GM19372 (cell line): Measurements from ENCODE around the gene MYH14.
"Not testable (repeated sequence)": the region's sequence is repeated elsewhere in the genome, so short reads cannot be mapped to it uniquely, and the experiment has no call there.

Experiments
- ATAC-seq: cut with Tn5 transposase; IDR thresholded peaks from one replicate; pipeline ENCODE4 v1.9.1; 2021; ENCODE audit warnings: mild to moderate bottlenecking, low read depth, moderate library complexity; ENCODE audit not compliant: unreplicated experiment

Gene MYH14

GRCh38 chr19:50222691-50223438 lies 19.4 kb downstream of the MYH14 start:
- no peak for ATAC-seq

- no peak for ATAC-seq
Observed at GRCh38 chr19:50223439-50223716, 20.0 kb downstream of the MYH14 start.

DNA sequence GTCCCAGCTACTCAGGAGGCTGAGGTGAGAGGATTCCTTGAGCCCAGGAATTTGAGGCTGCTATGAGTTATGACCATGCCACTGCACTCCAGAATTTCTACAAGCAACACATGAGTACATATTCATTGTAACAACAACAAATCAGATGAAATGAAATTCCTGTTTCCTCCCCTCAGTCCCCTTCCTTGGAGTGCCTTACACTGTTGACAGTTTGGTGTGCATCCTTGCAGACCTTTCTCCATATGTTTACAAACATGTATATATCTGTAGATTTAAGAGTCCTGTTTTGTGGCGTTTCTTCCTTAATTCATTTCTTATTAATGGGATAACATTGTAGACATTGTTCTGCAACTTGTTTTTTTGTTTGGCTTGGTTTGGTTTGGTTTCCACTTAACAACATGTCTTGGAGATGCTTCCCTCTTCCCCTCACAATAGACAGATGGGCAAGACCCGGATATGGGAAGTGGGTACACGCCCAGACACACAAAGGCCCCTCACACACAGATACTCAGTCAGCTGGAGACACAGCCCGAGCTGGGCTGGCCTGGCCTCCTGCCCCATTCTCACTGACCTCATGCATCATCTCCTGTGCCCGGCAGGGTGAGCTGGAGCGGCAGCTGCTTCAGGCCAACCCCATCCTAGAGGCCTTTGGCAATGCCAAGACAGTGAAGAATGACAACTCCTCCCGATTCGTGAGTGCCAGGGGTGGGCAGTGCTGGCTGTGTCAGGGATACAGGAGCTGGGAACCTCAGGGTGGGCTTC lies 21.7 kb downstream of the MYH14 start:
- no peak for ATAC-seq

GRCh38 chr19:50226536-50226935 lies 23.1 kb downstream of the MYH14 start:
- no peak for ATAC-seq

GRCh38 chr19:50228153-50228552 lies 24.7 kb downstream of the MYH14 start:
- not testable (repeated sequence) for ATAC-seq

DNA sequence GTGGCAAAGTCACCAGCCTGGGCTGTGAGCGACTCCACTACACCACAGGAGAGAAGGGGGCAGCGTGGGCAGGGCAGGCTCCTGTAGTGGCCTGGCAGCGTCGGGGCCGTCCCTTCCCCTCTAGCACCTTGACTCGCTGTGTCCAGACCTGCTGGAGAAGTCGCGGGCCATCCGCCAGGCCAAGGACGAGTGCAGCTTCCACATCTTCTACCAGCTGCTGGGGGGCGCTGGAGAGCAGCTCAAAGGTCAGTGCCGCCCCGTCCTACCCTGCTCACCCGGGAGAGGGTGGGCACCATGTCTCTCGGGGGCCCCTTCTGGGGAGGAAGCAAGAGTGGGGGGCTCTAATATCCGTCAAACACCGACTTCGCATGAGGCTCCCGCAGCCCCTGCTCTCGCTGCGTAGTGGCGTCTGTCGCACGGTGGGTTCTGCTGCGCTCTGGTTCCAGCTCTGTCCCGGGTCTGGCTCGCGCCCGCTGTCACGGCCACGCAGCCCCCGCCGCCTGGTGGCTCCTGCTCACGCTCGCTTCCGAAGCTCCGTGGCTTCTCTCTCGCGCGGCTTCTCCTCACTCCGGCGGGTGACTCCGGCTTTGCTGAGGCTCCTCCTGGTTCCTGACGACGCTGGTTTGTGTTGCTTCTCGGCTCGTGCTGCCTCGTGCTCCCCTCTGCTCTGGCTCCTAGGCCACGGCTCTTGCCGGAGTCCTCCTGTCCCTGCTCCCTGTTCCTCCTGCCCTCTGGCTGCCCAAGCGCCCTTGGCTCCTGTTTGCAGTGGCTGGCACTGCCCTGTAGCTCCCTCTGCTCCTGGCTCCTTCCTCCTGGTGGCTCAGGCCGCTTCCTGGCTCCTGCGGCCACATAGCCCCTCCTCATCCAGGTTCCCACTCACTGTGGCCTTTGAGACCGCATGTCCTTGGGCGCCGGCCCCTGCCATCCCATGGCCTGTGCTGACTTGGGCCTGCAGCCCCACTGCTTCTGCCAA lies 27.2 kb downstream of the MYH14 start:
- ATAC-seq, result no peak

GRCh38 chr19:50231417-50231816 lies 28.0 kb downstream of the MYH14 start:
- not testable (repeated sequence) for ATAC-seq

GRCh38 chr19:50231821-50232220 lies 28.4 kb downstream of the MYH14 start:
- no peak for ATAC-seq

DNA sequence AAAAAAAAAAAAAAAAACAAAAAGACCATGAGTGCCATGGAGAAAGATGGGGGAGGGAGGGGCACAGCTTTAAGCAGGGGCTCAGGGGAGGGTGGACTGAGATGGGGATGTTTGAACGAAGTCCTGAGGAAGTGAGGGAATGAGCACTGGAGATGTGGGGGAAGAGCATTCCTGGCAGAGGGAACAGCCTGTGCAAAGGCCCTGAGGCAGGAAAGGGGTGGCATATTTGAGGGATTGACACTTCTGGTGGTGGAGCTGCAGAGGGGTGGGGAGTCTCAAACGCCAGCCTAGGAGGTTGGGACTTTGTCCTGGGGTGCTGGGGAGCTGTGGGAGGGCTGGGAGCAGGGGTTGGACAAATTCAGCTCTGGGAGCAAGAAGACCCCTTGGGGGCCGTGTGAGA lies 29.2 kb downstream of the MYH14 start:
- ATAC-seq, result no peak

GRCh38 chr19:50233308-50233910 lies 30.0 kb downstream of the MYH14 start:
- no peak for ATAC-seq

GRCh38 chr19:50237493-50237892 lies 34.1 kb downstream of the MYH14 start:
- not testable (repeated sequence) for ATAC-seq

GRCh38 chr19:50238043-50238442 lies 34.6 kb downstream of the MYH14 start:
- ATAC-seq, result no peak

- ATAC-seq, result no peak
Observed at GRCh38 chr19:50239921-50240590, 36.6 kb downstream of the MYH14 start.

DNA sequence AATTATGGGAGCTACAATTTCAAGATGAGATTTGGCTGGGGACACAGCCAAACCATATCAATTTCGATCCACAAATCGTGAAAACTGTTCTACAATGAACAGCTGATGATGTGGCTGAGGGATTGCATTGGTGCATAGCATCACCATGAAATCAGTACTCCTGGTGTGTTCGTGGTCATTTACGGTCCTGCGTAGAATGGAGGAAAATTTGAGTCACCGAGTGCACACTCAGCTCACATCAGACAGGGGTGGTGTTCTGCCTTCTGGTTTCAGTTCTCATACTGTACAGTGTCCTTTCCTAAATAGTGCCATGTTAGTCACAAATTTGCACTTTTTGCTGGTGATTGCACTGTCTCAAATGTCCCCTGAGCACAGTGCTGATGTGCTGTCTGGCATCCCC lies 39.2 kb downstream of the MYH14 start:
- no peak for ATAC-seq

DNA sequence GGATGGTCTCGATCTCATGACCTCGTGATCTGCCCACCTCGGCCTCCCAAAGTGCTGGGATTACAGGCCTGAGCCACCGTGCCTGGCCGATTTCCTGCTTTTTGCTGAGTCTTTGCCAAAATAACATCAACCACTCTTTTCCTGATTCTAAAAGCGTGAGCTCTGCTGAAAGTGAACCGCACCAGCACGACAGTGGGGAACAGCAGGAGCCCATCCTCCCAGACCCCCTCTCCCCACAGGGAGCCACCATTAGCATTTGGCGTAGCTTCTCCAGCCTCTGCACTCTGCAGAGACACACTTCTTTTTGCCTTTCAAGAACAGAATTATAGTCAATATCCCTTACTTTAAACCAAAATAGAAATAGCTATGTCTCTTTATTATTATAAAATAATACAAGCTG lies 41.3 kb downstream of the MYH14 start:
- ATAC-seq, result no peak

- no peak for ATAC-seq
Observed at GRCh38 chr19:50248413-50248812, 45.0 kb downstream of the MYH14 start.

- ATAC-seq, result no peak
Observed at GRCh38 chr19:50248826-50249225, 45.4 kb downstream of the MYH14 start.

- no peak for ATAC-seq
Observed at GRCh38 chr19:50249636-50250035, 46.2 kb downstream of the MYH14 start.

GRCh38 chr19:50250450-50251136 lies 47.2 kb downstream of the MYH14 start:
- ATAC-seq, result no peak
